Measurements from ENCODE around the gene C22orf39.

The C22orf39 gene

GRCh38 chr22:19477321-19478044 lies 30.0 kb upstream of the C22orf39 start:
- DNase-seq (ENCODE audit: low read depth, low spot score), result no peak

- DNase-seq (ENCODE audit: low read depth, low spot score), result no peak
Observed at GRCh38 chr22:19476023-19476422, 28.5 kb upstream of the C22orf39 start.

DNA sequence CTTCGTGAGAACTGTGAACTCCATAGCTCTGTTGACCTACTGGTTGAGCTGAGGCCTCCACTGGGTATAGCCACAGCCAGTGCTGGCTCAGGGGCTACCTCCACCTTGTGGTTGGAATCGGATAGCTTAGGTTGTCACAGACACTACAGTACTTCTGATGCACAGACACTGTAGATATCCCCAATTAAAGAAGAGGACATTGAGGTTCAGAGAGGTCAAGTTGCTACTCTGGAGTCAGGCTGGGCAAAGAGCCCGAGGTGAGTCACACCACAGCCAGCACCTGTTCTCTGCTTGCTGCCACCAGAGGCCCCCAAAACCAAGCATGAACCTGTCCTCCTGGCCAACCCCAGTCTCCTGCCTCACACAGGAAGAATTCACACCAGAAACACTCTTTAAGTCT lies 26.1 kb upstream of the C22orf39 start:
- no peak for DNase-seq (ENCODE audit: low read depth, low spot score)

GRCh38 chr22:19472233-19472632 lies 24.7 kb upstream of the C22orf39 start:
- DNase-seq (ENCODE audit: low read depth, low spot score), result no peak

DNA sequence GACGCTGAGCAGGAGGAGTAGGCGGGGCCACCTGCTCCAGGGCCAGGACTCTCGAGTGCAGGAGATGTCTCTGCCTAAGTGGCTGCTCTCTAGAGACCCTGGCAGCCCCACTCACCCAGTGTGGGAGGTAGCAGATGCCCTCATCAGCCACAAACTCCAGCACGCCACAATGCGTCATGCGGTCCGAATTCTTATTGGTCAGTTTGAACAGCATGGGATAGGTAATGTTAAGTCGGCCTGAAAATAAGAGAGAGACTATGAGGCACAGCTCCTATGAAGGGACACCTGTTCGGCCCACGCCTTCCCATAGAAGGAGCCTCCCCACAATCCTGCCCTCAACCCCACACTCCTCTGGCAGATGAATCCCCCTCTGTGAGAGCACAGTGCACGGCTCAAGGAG lies 24.1 kb upstream of the C22orf39 start:
- no peak for DNase-seq (ENCODE audit: low read depth, low spot score)

DNA sequence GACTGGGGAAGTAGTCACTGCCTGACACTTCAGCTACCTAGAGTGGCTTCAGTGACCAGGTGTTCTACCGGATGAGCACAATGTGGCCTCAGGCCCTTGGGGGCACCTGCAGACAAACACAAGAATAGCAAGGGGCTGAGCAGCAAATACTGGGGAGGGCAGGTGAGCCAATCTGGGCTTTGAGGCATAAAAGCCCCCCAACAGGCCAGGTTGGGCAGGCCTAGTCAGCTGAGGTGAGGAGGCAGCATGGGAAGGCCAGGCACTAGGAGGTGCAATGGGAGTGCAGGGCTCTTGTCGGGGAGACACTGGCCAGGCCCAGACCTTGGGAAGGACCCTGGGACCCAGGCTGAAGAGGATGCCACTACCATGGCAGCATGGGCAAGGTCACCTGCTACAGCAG lies 22.5 kb upstream of the C22orf39 start:
- DNase-seq (ENCODE audit: low read depth, low spot score), result no peak

DNA sequence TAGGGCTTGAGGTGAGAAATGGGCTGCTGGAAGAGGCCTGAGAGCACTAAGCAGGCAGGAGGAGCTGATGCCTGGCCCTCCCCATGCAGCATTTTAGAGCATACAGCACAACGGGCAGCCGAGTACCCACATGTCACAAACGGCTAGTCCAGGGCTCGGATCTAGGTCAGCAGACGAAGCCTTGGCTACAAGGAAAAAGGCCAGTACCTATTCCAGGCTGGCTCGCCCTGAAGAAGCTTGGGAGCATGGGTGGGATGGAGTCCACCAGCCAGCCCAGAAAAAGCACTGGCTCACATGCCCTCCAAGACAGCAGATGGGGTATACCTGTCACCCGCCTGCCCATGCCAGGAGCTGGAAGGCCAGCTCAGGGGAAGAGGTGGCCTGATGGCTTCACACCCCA lies 21.9 kb upstream of the C22orf39 start:
- no peak for DNase-seq (ENCODE audit: low read depth, low spot score)

GRCh38 chr22:19467912-19468311 lies 20.4 kb upstream of the C22orf39 start:
- no peak for DNase-seq (ENCODE audit: low read depth, low spot score)

- no peak for DNase-seq (ENCODE audit: low read depth, low spot score)
Observed at GRCh38 chr22:19466848-19467752, 19.6 kb upstream of the C22orf39 start.

GRCh38 chr22:19466126-19466716 lies 18.7 kb upstream of the C22orf39 start:
- no peak for DNase-seq (ENCODE audit: low read depth, low spot score)

- no peak for DNase-seq (ENCODE audit: low read depth, low spot score)
Observed at GRCh38 chr22:19464975-19465374, 17.5 kb upstream of the C22orf39 start.

DNA sequence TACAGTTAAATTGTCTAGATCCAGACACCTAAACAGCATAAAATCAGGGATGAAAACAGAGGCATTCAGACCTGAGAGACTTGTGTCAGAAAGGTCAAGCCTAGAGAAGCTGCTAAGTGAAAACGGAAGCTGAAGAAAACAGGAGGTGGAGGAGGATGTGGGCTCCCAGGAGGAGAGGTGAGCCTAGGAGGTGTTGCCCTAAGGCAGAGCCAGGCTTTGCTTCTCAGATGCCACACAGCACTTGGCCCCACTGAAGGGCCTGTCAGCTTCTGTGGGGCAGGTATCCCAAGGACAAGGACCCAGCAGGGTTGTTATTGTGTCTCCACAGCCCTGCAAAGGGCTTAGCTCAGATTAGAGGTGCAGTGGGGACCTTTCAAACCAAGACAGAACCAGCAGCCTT lies 17.0 kb upstream of the C22orf39 start:
- no peak for DNase-seq (ENCODE audit: low read depth, low spot score)

- no peak for DNase-seq (ENCODE audit: low read depth, low spot score)
Observed at GRCh38 chr22:19463491-19464469, 16.3 kb upstream of the C22orf39 start.

GRCh38 chr22:19463008-19463407 lies 15.5 kb upstream of the C22orf39 start:
- no peak for DNase-seq (ENCODE audit: low read depth, low spot score)

GRCh38 chr22:19461506-19461905 lies 14.0 kb upstream of the C22orf39 start:
- DNase-seq (ENCODE audit: low read depth, low spot score), result no peak

DNA sequence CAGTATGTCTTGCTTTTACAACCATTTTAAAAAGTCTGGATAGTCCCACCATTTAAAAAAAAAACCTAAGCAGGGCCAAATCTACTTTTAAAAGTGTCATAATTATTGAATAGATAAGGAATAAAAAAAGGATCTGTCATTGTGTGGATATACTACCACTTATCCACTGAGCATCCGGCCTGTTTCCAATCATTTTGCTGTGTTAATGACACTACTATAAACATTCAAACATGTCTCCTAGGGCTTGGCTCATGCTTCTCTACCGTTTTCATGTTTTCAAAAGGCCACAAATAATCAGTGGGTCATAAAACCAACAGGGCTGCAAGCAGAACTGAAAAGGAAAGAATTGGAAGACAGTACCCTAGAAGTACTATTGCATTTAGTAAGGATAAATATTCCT lies 12.5 kb upstream of the C22orf39 start:
- no peak for DNase-seq (ENCODE audit: low read depth, low spot score)

GRCh38 chr22:19457828-19458428 lies 10.4 kb upstream of the C22orf39 start:
- no peak for DNase-seq (ENCODE audit: low read depth, low spot score)

DNA sequence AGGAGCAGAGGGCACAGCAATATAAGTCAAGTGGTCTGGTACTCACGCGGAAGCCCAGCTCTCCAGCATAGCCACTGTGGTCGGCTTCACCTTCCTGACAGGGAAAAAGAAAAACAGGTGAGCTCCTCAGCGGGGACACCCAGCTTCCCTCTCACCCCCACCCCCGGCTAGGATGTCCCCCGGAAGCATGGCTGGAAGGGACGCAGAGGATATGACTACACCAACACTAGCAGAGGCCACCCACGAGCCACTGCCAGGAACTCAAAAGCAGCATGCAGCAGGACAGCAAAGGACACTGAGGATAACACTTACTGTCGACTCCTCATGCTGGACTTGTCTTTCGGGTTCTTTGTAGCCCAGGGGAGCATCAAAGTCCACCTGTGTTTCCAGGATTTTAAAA lies 9.0 kb upstream of the C22orf39 start:
- no peak for DNase-seq (ENCODE audit: low read depth, low spot score)

DNA sequence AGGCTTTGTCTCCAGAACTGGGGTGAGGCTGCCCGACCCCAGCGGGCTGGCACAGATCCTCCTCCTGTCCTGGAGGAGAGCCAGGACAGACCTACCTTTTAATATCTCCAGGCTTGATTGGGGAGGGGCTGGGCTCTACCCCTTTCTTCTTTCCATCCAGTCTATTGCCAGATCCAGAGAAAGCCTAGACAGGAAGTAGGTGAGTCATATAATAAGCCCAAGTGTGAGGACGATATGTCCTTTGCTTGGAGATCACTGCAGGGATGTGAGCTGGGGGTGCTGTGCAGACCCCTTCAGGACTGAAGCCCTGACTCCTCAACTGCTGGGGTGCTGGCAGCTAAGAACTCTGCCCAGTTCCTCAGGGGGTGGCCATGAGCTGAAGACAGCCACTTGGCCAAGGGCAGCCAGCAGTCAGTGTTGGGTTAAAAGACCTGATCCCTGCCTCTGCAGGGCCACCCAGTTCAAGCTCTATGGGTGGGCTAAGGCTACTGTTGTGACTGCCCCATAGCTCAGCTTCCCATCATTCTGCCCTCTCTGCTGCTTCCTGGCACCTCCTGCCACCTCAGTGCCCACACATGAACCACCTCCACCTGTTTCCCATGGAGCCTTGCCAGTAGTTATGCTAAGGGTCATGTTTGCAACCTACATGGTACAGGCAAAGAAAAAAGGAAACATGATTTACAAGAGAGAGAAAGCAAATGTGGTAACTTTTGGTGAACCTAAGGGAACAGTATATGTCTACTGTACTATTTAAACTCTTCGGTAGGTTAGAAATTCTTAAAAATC lies 8.3 kb upstream of the C22orf39 start:
- no peak for DNase-seq (ENCODE audit: low read depth, low spot score)

DNA sequence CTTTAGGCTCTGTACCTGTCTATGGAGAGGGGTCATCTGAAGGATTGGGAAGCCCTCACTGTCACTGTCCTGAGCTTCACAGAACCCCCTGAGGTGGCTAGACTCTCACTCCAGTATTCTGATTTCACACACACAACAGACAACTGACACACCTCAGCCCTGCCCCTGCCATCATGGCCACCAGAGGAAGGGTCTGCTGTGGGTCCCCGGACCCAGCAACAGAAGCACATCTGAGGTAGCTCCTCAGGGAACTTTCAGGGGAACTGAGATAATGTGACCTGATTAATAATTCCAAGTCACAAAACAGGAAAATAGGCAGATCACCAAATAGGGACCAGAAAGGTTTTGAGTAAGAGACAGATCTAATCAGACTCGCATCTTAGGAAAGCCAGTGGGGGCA lies 7.5 kb upstream of the C22orf39 start:
- no peak for DNase-seq (ENCODE audit: low read depth, low spot score)

All from activated CD4-positive, CD25-positive, alpha-beta regulatory T cell treated with anti-CD3 and anti-CD28 coated beads, Interleukin-2, amount 50 U/mL, for 16 hours (primary cell).